ENCODE measurements around the gene GPC5.

DNA sequence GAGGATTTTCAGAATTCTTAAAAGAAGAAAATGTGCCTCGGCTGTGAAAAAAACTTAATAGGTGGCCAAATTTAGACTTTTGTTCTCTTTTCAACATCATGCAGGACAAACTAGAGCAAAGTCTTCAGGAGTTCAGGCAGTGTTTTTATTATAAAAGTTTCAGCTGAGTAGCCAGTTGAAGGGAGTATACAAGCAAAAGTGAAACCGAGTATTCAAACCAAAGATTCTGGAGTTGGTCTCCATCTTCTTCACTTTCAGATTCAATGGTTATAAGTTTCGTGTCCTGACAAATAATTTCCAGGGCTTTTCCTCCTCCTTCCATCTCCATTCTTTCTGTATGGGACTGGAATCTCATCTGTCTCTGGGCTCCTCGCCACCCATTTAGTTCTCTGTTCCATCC is 379.7 kb downstream of the GPC5 start:
- TF ChIP-seq POLR2AphosphoS5 (IDR thresholded peaks at IDR 0.05; ENCODE audit: low read depth, low read length) (no peak), TAF1 (IDR thresholded peaks at IDR 0.05; ENCODE audit: borderline replicate concordance, insufficient read depth, low read length) (no peak), FOXP2 (optimal IDR thresholded peaks at IDR 0.05; ENCODE audit: borderline replicate concordance, extremely low read depth, extremely low read length, insufficient read depth) (no peak)
- TF ChIP-seq, protein P1, sequence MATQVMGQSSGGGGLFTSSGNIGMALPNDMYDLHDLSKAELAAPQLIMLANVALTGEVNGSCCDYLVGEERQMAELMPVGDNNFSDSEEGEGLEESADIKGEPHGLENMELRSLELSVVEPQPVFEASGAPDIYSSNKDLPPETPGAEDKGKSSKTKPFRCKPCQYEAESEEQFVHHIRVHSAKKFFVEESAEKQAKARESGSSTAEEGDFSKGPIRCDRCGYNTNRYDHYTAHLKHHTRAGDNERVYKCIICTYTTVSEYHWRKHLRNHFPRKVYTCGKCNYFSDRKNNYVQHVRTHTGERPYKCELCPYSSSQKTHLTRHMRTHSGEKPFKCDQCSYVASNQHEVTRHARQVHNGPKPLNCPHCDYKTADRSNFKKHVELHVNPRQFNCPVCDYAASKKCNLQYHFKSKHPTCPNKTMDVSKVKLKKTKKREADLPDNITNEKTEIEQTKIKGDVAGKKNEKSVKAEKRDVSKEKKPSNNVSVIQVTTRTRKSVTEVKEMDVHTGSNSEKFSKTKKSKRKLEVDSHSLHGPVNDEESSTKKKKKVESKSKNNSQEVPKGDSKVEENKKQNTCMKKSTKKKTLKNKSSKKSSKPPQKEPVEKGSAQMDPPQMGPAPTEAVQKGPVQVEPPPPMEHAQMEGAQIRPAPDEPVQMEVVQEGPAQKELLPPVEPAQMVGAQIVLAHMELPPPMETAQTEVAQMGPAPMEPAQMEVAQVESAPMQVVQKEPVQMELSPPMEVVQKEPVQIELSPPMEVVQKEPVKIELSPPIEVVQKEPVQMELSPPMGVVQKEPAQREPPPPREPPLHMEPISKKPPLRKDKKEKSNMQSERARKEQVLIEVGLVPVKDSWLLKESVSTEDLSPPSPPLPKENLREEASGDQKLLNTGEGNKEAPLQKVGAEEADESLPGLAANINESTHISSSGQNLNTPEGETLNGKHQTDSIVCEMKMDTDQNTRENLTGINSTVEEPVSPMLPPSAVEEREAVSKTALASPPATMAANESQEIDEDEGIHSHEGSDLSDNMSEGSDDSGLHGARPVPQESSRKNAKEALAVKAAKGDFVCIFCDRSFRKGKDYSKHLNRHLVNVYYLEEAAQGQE (IDR thresholded peaks at IDR 0.05; ENCODE audit: insufficient read depth in 1 of 2, low read depth in 2 of 2, low read length in 2 of 2) = no peak

Data from PFSK-1 (cell line).